AG09319 (cell line): ENCODE measurements around the gene PSMG4.

Experiments used
- DNase-seq: peaks from one replicate; pipeline ENCODE4 v3.0.0-alpha.2; 2010; ENCODE audit warnings: low read depth; ENCODE audit errors: extremely low read depth
- TF ChIP-seq, protein P1 (sequence below): IDR thresholded peaks from 2 replicates; pipeline ENCODE4 v1.5.1; 2011; ENCODE audit warnings: low read depth, mild to moderate bottlenecking, inconsistent platforms, low read length, moderate library complexity

The PSMG4 gene

GRCh38 chr6:3283241-3283640, 24.5 kb downstream of the PSMG4 start:
- DNase-seq, result no peak
- TF ChIP-seq, protein P1, sequence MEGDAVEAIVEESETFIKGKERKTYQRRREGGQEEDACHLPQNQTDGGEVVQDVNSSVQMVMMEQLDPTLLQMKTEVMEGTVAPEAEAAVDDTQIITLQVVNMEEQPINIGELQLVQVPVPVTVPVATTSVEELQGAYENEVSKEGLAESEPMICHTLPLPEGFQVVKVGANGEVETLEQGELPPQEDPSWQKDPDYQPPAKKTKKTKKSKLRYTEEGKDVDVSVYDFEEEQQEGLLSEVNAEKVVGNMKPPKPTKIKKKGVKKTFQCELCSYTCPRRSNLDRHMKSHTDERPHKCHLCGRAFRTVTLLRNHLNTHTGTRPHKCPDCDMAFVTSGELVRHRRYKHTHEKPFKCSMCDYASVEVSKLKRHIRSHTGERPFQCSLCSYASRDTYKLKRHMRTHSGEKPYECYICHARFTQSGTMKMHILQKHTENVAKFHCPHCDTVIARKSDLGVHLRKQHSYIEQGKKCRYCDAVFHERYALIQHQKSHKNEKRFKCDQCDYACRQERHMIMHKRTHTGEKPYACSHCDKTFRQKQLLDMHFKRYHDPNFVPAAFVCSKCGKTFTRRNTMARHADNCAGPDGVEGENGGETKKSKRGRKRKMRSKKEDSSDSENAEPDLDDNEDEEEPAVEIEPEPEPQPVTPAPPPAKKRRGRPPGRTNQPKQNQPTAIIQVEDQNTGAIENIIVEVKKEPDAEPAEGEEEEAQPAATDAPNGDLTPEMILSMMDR, result no peak

- DNase-seq, result no peak
- TF ChIP-seq, protein P1, result no peak
Measured at GRCh38 chr6:3283641-3284435, 25.1 kb downstream of the PSMG4 start.

DNA sequence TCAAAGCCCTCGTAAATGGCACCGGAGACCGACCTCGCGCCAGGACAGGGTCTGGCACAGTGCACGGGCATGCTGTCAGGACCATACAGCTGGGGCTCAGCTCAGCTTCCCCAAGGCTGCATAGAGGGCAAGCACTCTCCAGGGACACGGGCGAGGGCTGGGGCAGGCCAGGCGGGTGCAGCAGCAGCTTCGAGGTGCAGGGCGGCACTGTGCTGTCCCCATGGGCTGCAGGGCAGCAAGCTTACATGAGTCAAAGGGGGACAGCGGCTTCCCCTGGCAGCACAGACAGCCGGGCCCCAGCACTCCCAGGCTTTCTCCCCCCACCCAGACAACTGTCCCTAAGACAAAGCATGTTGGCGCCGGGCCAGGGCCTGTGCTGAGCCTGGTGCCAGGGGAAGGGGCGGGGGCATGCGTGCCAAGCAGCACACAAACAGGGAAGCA, 25.7 kb downstream of the PSMG4 start:
- TF ChIP-seq, protein P1, result no peak
- no peak for DNase-seq

DNA sequence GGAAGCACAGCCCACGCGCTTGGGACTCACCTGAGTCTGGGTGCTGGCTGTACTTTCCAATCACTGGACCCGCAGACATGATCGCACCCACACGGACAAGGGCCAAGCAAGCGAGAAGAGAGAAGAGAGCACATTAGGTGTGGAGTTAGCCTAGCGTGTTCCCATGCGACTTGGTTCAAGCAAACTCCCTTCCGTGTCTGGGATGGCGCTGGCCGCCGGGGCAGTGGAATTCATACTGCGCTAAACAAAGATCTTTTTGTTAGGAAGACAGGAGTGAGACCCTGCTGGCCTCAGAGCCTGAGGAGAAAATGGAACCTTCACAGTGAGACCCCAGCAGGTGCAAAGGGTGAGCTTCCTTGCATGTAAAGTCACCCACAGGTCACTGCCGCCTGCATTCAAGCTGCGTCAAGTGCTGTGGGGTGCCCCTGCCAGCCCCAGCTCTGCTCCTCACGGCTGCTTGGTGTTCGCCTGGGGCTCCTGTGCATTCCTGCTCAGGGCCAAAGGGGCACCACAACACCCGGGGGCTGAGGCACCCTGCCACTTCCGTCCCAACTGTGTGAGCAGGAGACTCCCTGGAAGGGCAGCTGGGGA, 26.4 kb downstream of the PSMG4 start:
- TF ChIP-seq, protein P1, result no peak
- DNase-seq, result no peak

GRCh38 chr6:3285732-3286131, 27.0 kb downstream of the PSMG4 start:
- no peak for DNase-seq
- TF ChIP-seq, protein P1, result no peak

- no peak for DNase-seq
- TF ChIP-seq, protein P1, result no peak
Measured at GRCh38 chr6:3286641-3287171, 28.0 kb downstream of the PSMG4 start.

DNA sequence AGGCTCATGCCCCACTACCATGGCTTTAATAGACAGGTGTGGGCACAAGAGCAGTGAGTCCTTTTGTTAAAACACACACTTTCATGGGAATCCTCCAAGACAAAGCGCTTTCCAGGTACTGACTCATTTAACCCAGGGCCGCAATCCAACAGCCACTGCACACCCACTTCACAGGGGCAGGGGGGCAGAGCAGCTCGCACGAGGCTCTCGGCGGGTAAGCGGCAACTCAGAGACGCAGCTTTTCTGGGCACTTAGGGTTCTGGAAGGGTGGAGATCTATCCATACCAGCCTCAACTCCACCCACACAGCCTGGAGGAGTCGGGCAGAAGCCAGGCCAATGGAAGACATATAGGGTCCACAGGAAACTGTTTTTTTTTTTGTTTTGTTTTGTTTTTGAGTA, 28.6 kb downstream of the PSMG4 start:
- no peak for DNase-seq
- TF ChIP-seq, protein P1, result no peak
